Measurements from ENCODE around the gene NUDT9. TPM values are rescaled to one million over a fixed set of nuclear protein-coding genes. Genes with fewer than 3 reads are reported as not detected.

The NUDT9 gene, protein sequence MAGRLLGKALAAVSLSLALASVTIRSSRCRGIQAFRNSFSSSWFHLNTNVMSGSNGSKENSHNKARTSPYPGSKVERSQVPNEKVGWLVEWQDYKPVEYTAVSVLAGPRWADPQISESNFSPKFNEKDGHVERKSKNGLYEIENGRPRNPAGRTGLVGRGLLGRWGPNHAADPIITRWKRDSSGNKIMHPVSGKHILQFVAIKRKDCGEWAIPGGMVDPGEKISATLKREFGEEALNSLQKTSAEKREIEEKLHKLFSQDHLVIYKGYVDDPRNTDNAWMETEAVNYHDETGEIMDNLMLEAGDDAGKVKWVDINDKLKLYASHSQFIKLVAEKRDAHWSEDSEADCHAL
- total RNA-seq: 6.9 and 7.5 TPM in 2 replicates

GRCh38 chr4:87422104-87423052 is at the start of gene NUDT9:
Gene NUDT9 (plus strand): TSS chr4:87422573. CDS start chr4:87422906, 333 bp downstream.

GRCh38 chr4:87390891-87391575 is 31.3 kb upstream of the NUDT9 start, which contains the start of gene HSD17B11:
Gene HSD17B11 (minus strand): TSS chr4:87391188. CDS start chr4:87391070, 118 bp downstream.

Small RNA genes within 50 kb of the gene (small RNA-seq; reads per million reads assigned to genes)
- not detected for gene RN7SL681P

Other genes starting within 250 kb of the NUDT9 start
- 6.1 and 7.5 TPM in 2 replicates for gene KLHL8, start 202.0 kb upstream of the NUDT9 start, total RNA-seq
- gene HSD17B13, start 99.7 kb upstream of the NUDT9 start, total RNA-seq: not detected in 2 replicates
- 21.0 and 27.1 TPM in 2 replicates for gene HSD17B11, start 31.4 kb upstream of the NUDT9 start, total RNA-seq
- not detected in 2 replicates for gene SPARCL1, start 106.8 kb downstream of the NUDT9 start, total RNA-seq
- gene DSPP, start 186.0 kb downstream of the NUDT9 start, total RNA-seq: not detected in 2 replicates
- gene DMP1, start 227.7 kb downstream of the NUDT9 start, total RNA-seq: not detected in 2 replicates

All from placental epithelial cell (primary cell).